Measurements from ENCODE around the gene SCAANT1. TPM values are rescaled to one million over a fixed set of nuclear protein-coding genes. Genes with fewer than 3 reads are reported as not detected.

Gene SCAANT1
- total RNA-seq, 1 donor from 2014 or later: not detected

- DNase-seq (ENCODE audit: low spot score): no peak
These were observed 47.9 kb downstream of the SCAANT1 start for GRCh38 chr3:63864008-63864964.

GRCh38 chr3:63863150-63864007 is 48.8 kb downstream of the SCAANT1 start, which contains the start of the genes ATXN7 and THOC7:
ATXN7 (plus strand) TSS chr3:63863867; CDS start chr3:63912599, 48,732 bp downstream.
THOC7 (minus strand) TSS chr3:63863805; CDS start chr3:63863790, 15 bp downstream.
- peak; percentile 92 for DNase-seq (ENCODE audit: low spot score)

DNA sequence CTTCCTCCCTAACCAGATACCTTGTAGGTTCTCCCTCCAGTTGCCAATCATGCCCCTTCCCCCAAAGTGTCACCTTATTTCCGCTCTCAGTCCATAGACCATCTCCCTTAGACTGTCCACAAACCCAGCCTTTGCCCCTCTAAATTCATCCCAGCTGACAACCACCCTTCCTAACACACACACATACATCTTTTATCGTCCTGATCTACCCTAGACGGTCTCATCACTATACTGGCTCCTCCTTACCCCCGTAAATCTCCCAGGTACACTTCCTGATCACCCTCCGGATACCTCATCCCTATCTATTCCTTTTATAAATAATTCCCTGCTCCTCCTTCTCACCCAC is 49.4 kb downstream of the SCAANT1 start:
- no peak for DNase-seq (ENCODE audit: low spot score)

Other genes starting within 250 kb of the SCAANT1 start
- gene C3orf49, start 93.1 kb downstream of the SCAANT1 start, total RNA-seq: not detected
- gene THOC7, start 48.6 kb downstream of the SCAANT1 start, total RNA-seq: 63.2 TPM
- 42.3 TPM for gene ATXN7, start 48.5 kb downstream of the SCAANT1 start, total RNA-seq
- gene PSMD6, start 111.1 kb upstream of the SCAANT1 start, total RNA-seq: 64.1 TPM